ENCODE measurements around the gene GHRHR. TPM values are rescaled to one million over a fixed set of nuclear protein-coding genes. Genes with fewer than 3 reads are reported as not detected.

Gene GHRHR
- total RNA-seq, 1 donor from 2014 or later, result not detected

DNA sequence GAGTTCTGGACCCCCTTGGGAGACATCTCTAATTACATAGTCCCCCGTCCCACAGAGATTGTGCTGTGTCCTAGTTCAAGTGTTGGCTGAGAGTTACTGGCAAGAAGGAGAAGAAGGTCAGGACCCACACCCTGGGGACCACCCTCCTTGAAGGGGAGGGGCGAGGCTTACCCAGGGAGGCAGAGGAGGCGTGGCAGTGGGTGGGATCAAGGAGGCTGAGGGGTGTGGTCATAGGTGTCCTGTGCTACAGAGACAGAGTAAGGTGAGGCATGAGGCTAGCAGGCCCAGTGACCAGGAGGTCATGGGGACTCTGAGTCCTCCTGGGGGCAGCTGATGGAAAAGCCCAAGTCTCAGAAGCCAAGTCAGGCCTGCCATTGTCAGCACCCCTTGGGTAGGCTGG lies 59.0 kb downstream of the GHRHR start:
- no peak overlapping the region for H3K27ac Mint-ChIP-seq
- H3K27me3 Mint-ChIP-seq, result peaks cover 27% of the 10 kb centered on the region
- H3K9me3 Mint-ChIP-seq, result no peaks in the 10 kb centered on the region
- TF ChIP-seq, protein P1, sequence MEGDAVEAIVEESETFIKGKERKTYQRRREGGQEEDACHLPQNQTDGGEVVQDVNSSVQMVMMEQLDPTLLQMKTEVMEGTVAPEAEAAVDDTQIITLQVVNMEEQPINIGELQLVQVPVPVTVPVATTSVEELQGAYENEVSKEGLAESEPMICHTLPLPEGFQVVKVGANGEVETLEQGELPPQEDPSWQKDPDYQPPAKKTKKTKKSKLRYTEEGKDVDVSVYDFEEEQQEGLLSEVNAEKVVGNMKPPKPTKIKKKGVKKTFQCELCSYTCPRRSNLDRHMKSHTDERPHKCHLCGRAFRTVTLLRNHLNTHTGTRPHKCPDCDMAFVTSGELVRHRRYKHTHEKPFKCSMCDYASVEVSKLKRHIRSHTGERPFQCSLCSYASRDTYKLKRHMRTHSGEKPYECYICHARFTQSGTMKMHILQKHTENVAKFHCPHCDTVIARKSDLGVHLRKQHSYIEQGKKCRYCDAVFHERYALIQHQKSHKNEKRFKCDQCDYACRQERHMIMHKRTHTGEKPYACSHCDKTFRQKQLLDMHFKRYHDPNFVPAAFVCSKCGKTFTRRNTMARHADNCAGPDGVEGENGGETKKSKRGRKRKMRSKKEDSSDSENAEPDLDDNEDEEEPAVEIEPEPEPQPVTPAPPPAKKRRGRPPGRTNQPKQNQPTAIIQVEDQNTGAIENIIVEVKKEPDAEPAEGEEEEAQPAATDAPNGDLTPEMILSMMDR (conservative IDR thresholded peaks at IDR 0.05), result no peak
- H3K4me3 Mint-ChIP-seq, result no peak overlapping the region
- DNase-seq (ENCODE audit: extremely low spot score, unreplicated experiment), result no peak
- H3K4me1 Mint-ChIP-seq (ENCODE audit: unreplicated experiment), result peaks cover 12% of the 10 kb centered on the region
- H3K36me3 Mint-ChIP-seq, result no peaks in the 10 kb centered on the region

DNA sequence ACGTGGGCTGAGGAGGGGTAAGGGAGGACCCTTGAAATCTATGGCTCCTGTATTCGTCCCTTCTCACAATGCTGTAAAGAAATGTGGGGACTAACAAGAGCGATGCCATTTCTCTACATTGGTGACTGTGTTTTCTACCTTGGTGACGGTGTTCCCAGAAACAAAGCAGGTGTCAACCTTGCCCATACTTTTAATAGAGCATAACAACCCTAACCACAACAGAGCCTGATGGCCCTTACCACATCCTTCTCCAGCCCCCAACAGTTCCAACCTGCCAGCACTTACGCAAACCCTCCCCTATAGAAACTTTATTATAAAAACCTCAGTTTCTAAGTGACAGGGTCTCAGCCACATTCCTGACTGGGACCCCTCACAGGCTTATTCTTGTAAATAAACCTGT lies 60.1 kb downstream of the GHRHR start:
- Mint-ChIP-seq H3K4me1 (ENCODE audit: unreplicated experiment) (peaks cover 12% of the 10 kb centered on the region), H3K27me3 (peaks cover 27% of the 10 kb centered on the region)

DNA sequence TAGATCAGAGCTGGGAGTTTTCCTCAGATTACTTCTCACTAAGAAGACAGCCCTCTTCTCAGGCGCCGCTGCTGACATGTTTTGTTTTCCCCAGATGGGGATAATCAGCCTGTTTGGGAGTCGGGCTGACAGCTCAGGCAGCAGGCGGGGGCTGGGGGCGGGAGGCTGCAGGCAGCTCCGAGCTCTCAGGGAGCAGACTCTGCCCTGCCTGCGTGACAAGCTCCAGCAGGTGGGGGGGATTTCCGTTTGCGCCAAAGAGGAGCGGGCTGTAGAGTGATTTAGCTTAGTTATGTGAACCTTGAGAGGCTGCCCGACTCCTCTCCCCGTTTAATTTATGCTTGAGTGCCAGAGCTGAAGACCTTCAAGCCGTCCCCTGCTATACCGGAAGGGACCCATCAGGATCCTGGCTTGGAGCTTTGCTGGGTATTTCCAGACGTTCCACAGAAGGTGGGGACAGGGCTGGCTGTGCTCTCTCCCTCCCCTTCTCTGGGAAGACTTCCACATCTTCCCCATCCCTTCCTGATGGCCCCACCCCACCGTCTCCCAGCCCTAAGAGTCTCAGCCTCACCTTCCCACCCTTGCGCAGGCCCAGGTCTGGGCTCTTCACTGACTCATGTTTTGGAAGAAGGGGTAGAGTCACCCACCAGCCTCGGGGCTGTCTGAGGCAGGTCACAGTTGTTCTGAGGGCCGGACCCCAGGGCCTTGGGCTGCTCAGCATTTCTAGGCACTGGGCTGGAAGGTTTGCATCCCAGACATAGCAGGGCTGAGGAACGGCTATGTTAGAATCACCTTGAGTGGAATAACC lies 63.6 kb downstream of the GHRHR start:
- no peak for DNase-seq (ENCODE audit: extremely low spot score, unreplicated experiment)
- Mint-ChIP-seq H3K9me3 (no peaks in the 10 kb centered on the region), H3K4me1 (ENCODE audit: unreplicated experiment) (peaks cover 12% of the 10 kb centered on the region), H3K27me3 (peaks cover 24% of the 10 kb centered on the region), H3K36me3 (no peaks in the 10 kb centered on the region), H3K4me3 (no peak overlapping the region), H3K27ac (no peak overlapping the region)
- TF ChIP-seq, protein P1 (conservative IDR thresholded peaks at IDR 0.05), result no peak

More for the DNA sequence above, 60.1 kb downstream of the GHRHR start:
- Mint-ChIP-seq H3K27ac (no peak overlapping the region), H3K9me3 (no peaks in the 10 kb centered on the region), H3K4me3 (no peak overlapping the region), H3K36me3 (no peaks in the 10 kb centered on the region)
- TF ChIP-seq, protein P1 (conservative IDR thresholded peaks at IDR 0.05), result no peak
- no peak for DNase-seq (ENCODE audit: extremely low spot score, unreplicated experiment)

DNA sequence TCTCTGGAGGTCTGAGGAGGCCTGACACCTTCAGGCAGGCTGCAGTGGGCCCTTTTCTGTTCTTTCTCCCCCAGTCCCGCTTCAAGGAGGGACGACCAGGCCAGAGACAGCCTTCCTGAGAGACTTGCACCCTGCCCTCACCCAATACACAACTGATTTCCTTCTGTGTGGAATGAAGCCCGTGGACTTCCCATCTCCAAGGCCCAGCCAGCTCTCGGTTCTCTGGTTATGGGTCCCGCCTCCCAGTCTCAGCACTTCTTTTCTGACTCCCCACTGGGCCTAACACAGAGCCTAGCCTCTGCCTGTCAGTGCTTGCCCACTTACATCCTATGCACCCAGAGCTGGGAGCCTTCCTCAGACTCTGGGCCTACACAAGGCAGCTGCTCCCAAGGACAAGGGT lies 64.3 kb downstream of the GHRHR start:
- no peak overlapping the region for H3K4me3 Mint-ChIP-seq
- H3K9me3 Mint-ChIP-seq, result no peaks in the 10 kb centered on the region
- H3K27ac Mint-ChIP-seq, result no peak overlapping the region
- H3K27me3 Mint-ChIP-seq, result peaks cover 30% of the 10 kb centered on the region
- no peak for DNase-seq (ENCODE audit: extremely low spot score, unreplicated experiment)
- TF ChIP-seq, protein P1 (conservative IDR thresholded peaks at IDR 0.05), result no peak
- no peaks in the 10 kb centered on the region for H3K36me3 Mint-ChIP-seq
- H3K4me1 Mint-ChIP-seq (ENCODE audit: unreplicated experiment), result peaks cover 12% of the 10 kb centered on the region

DNA sequence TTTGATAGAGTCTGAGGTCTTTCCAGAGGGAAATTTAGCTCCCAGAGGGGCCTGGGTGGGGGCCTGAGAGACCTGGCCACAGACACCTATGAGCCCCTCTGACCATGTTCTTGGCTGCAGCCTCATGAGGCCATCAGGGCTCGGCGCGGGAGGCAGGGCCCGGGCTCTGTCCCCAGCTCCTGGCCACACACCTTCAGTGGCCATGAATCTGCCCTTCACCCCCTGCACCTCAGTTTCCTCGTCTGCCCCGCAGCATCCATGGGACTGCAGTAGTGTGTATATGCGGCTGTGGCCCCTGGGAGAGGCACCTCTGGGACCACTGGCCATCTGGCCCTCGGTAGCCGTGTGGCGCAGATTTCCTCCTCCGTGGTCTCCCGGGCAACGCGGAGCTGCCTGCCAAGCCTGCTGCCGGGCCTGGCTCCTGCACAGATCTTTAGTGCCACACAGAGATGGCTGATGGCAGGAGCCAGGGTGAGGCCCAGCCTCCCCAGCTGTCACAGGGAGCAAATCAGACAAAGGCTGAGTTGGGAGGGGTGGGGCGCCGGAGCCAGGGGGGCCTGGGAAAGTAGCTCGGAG lies 64.8 kb downstream of the GHRHR start:
- TF ChIP-seq, protein P1 (conservative IDR thresholded peaks at IDR 0.05), result no peak
- Mint-ChIP-seq H3K4me1 (ENCODE audit: unreplicated experiment) (peaks cover 12% of the 10 kb centered on the region), H3K27ac (no peak overlapping the region), H3K27me3 (peaks cover 28% of the 10 kb centered on the region), H3K9me3 (no peaks in the 10 kb centered on the region), H3K4me3 (no peak overlapping the region), H3K36me3 (no peaks in the 10 kb centered on the region)
- no peak for DNase-seq (ENCODE audit: extremely low spot score, unreplicated experiment)

Other genes starting within 250 kb of the GHRHR start
- not detected in 2 replicates for gene INMT, start 211.8 kb upstream of the GHRHR start, total RNA-seq (ENCODE audit: low replicate concordance)
- gene MINDY4, start 192.5 kb upstream of the GHRHR start, total RNA-seq (ENCODE audit: low replicate concordance), result 5.4 and 8.4 TPM in 2 replicates
- 1.7 and 6.0 TPM in 2 replicates for gene AQP1, start 52.1 kb upstream of the GHRHR start, total RNA-seq (ENCODE audit: low replicate concordance)
- gene ADCYAP1R1, start 88.4 kb downstream of the GHRHR start, total RNA-seq (ENCODE audit: low replicate concordance), result 0.24 and 2.8 TPM in 2 replicates